OCI-LY1 (cell line): ENCODE measurements around the gene PTPRG.

Source experiments
- H2AFZ ChIP-seq: fragments of 200-600 bp; sonication (generic), shearing (Covaris generic); 2 replicates; pipeline ENCODE4 v1.6.0; 2014; ENCODE audit warnings: antibody characterized with exemption, mild to moderate bottlenecking, low read length
- H3F3A ChIP-seq: fragments of 200-600 bp; sonication (generic), shearing (Covaris generic); 2 replicates; pipeline ENCODE4 v1.6.0; 2014; ENCODE audit warnings: mild to moderate bottlenecking, antibody characterized with exemption, low read length, moderate library complexity; ENCODE audit not compliant: insufficient read depth
- H3K27ac ChIP-seq: fragments of 200-600 bp; sonication (generic); 2 replicates; pipeline ENCODE4 v1.5.1; 2014; ENCODE audit warnings: low read length, mixed run types, mild to moderate bottlenecking, low read depth; ENCODE audit not compliant: poor library complexity, severe bottlenecking
- H3K27me3 ChIP-seq: fragments of 200-600 bp; sonication (generic); 2 replicates; pipeline ENCODE4 v1.6.0; 2014; ENCODE audit warnings: antibody characterized with exemption, mild to moderate bottlenecking, low read length, moderate library complexity; ENCODE audit not compliant: insufficient read depth
- H3K36me3 ChIP-seq: fragments of 200-600 bp; sonication (generic); 2 replicates; pipeline ENCODE4 v1.6.1; 2014; ENCODE audit warnings: mild to moderate bottlenecking, antibody characterized with exemption, low read length, moderate library complexity, mixed read lengths; ENCODE audit not compliant: insufficient read depth
- H3K4me1 ChIP-seq: fragments of 200-600 bp; sonication (generic); 2 replicates; pipeline ENCODE4 v1.5.1; 2014; ENCODE audit warnings: mild to moderate bottlenecking, low read length, moderate library complexity; ENCODE audit not compliant: insufficient read depth, severe bottlenecking
- H3K4me2 ChIP-seq: fragments of 200-600 bp; sonication (generic), shearing (Covaris generic); 2 replicates; pipeline ENCODE4 v1.6.1; 2014; ENCODE audit warnings: low read length
- H3K4me3 ChIP-seq: fragments of 200-600 bp; sonication (generic); 2 replicates; pipeline ENCODE4 v1.5.1; 2014; ENCODE audit warnings: low read length, low read depth, mild to moderate bottlenecking, mixed read lengths; ENCODE audit not compliant: poor library complexity, severe bottlenecking
- H3K79me2 ChIP-seq: fragments of 200-600 bp; shearing (Covaris generic); 2 replicates; pipeline ENCODE4 v1.6.1; 2016; ENCODE audit warnings: mixed run types, low read length, mixed read lengths; ENCODE audit not compliant: insufficient read depth
- H3K9ac ChIP-seq: fragments of 200-600 bp; sonication (generic), shearing (Covaris generic); 2 replicates; pipeline ENCODE4 v1.6.1; 2014; ENCODE audit warnings: mild to moderate bottlenecking, low read length, mixed read lengths
- H3K9me2 ChIP-seq: fragments of 200-600 bp; sonication (generic), shearing (Covaris generic); 2 replicates; pipeline ENCODE4 v1.6.1; 2014; ENCODE audit warnings: low read depth, mild to moderate bottlenecking, low read length, mixed read lengths
- H3K9me3 ChIP-seq: fragments of 200-600 bp; shearing (Covaris generic); 2 replicates; pipeline ENCODE4 v1.6.1; 2014; ENCODE audit warnings: low read length, mixed read lengths
- H4K20me1 ChIP-seq: fragments of 200-600 bp; sonication (generic), shearing (Covaris generic); 2 replicates; pipeline ENCODE4 v1.6.0; 2016; ENCODE audit warnings: mild to moderate bottlenecking, low read length; ENCODE audit not compliant: insufficient read depth
- CTCF ChIP-seq: fragments of 200-600 bp; sonication (generic), shearing (Covaris generic); IDR thresholded peaks from 2 replicates; pipeline ENCODE4 v1.5.1; 2017; ENCODE audit warnings: mild to moderate bottlenecking, antibody characterized with exemption, low read length, moderate library complexity, mixed read lengths
- EZH2 ChIP-seq: fragments of 200-600 bp; sonication (generic), shearing (Covaris generic); IDR thresholded peaks from 2 replicates; pipeline ENCODE4 v1.8.0; 2017; ENCODE audit warnings: borderline replicate concordance, mixed run types, mild to moderate bottlenecking, antibody characterized with exemption, low read length, moderate library complexity, mixed read lengths

Gene PTPRG

GRCh38 chr3:62027241-62027640 is 465.9 kb downstream of the PTPRG start:
- Histone ChIP-seq H3F3A (no peaks in the 10 kb centered on the region), H3K4me2 (no peak overlapping the region), H3K9ac (no peak overlapping the region), H4K20me1 (no peaks in the 10 kb centered on the region), H3K4me1 (no peaks in the 10 kb centered on the region), H3K9me3 (no peaks in the 10 kb centered on the region), H3K79me2 (no peaks in the 10 kb centered on the region), H3K36me3 (no peaks in the 10 kb centered on the region), H3K9me2 (no peaks in the 10 kb centered on the region), H3K27ac (no peak overlapping the region), H3K27me3 (no peaks in the 10 kb centered on the region), H2AFZ (no peak overlapping the region), H3K4me3 (no peak overlapping the region)
- TF ChIP-seq EZH2 (no peak), CTCF (no peak)

GRCh38 chr3:62027796-62028195 is 466.4 kb downstream of the PTPRG start:
- no peaks in the 10 kb centered on the region for H3K9me2 ChIP-seq
- H3K9ac ChIP-seq = no peak overlapping the region
- H3K4me1 ChIP-seq = no peaks in the 10 kb centered on the region
- no peaks in the 10 kb centered on the region for H3F3A ChIP-seq
- no peaks in the 10 kb centered on the region for H3K79me2 ChIP-seq
- no peaks in the 10 kb centered on the region for H3K9me3 ChIP-seq
- H2AFZ ChIP-seq = no peak overlapping the region
- no peaks in the 10 kb centered on the region for H3K27me3 ChIP-seq
- H3K4me2 ChIP-seq = no peak overlapping the region
- no peaks in the 10 kb centered on the region for H4K20me1 ChIP-seq
- no peak overlapping the region for H3K4me3 ChIP-seq
- H3K27ac ChIP-seq = no peak overlapping the region
- TF ChIP-seq CTCF = no peak
- no peak for TF ChIP-seq EZH2
- H3K36me3 ChIP-seq = no peaks in the 10 kb centered on the region

GRCh38 chr3:62028236-62028635 is 466.9 kb downstream of the PTPRG start:
- H2AFZ ChIP-seq = no peak overlapping the region
- TF ChIP-seq EZH2 (no peak), CTCF (no peak)
- H3K9me3 ChIP-seq = no peaks in the 10 kb centered on the region
- no peaks in the 10 kb centered on the region for H3K9me2 ChIP-seq
- no peak overlapping the region for H3K27ac ChIP-seq
- H4K20me1 ChIP-seq = no peaks in the 10 kb centered on the region
- no peak overlapping the region for H3K4me3 ChIP-seq
- H3K36me3 ChIP-seq = no peaks in the 10 kb centered on the region
- no peaks in the 10 kb centered on the region for H3K4me1 ChIP-seq
- no peaks in the 10 kb centered on the region for H3K27me3 ChIP-seq
- H3F3A ChIP-seq = no peaks in the 10 kb centered on the region
- H3K79me2 ChIP-seq = no peaks in the 10 kb centered on the region
- H3K4me2 ChIP-seq = no peak overlapping the region
- H3K9ac ChIP-seq = no peak overlapping the region
